Mammary epithelial cell (primary cell): Measurements from ENCODE around the gene FRMD3.

Source experiments
- EZH2 ChIP-seq: IDR thresholded peaks from 2 replicates; pipeline ENCODE4 v1.6.1; 2012; ENCODE audit warnings: low read length, inconsistent platforms, borderline replicate concordance
- TF ChIP-seq, protein P1 (sequence below), 2 donors: IDR thresholded peaks in 1 of 2; conservative IDR thresholded peaks in 1 of 2; 2 replicates each; pipeline ENCODE4 v1.5.1; 2011 to 2012; ENCODE audit warnings: inconsistent platforms in 2 of 2, low read length in 2 of 2, mild to moderate bottlenecking in 2 of 2, control low read depth in 1 of 2, low read depth in 1 of 2; ENCODE audit not compliant: insufficient read depth in 1 of 2; ENCODE audit errors: extremely low read depth in 1 of 2

GRCh38 chr9:83266331-83266665 is 271.9 kb downstream of the FRMD3 start:
- no peak for TF ChIP-seq EZH2
- TF ChIP-seq, protein P1, sequence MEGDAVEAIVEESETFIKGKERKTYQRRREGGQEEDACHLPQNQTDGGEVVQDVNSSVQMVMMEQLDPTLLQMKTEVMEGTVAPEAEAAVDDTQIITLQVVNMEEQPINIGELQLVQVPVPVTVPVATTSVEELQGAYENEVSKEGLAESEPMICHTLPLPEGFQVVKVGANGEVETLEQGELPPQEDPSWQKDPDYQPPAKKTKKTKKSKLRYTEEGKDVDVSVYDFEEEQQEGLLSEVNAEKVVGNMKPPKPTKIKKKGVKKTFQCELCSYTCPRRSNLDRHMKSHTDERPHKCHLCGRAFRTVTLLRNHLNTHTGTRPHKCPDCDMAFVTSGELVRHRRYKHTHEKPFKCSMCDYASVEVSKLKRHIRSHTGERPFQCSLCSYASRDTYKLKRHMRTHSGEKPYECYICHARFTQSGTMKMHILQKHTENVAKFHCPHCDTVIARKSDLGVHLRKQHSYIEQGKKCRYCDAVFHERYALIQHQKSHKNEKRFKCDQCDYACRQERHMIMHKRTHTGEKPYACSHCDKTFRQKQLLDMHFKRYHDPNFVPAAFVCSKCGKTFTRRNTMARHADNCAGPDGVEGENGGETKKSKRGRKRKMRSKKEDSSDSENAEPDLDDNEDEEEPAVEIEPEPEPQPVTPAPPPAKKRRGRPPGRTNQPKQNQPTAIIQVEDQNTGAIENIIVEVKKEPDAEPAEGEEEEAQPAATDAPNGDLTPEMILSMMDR (conservative IDR thresholded peaks at IDR 0.05 in 1 of 2, IDR thresholded peaks at IDR 0.05 in 1 of 2; ENCODE audit: extremely low read depth in 1 of 2, insufficient read depth in 1 of 2, low read depth in 1 of 2, low read length in 2 of 2): no peak
